ENCODE results near the gene CRB1.
"Not testable (repeated sequence)": the region's sequence is repeated elsewhere in the genome, so short reads cannot be mapped to it uniquely, and the experiment has no call there.

CRB1 gene

DNA sequence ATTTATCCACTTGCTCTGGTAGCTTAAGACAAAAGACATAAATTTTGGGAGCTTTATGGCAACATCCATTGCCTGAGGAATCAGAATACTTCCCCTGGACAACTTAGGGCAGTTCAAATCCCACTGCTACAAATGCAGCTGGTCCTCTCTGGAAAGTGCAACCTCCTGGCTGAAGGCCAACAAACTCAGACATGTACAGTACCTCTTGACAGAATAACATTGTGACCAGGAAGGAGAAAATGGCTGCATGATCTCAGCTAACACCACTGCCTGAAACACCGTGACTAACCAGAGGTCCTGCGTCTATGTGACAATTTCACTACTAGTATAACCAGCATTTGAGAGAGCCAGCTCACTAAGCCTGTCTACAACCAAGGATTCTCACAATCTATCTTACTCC, 218.9 kb downstream of the CRB1 start:
- Histone ChIP-seq H3K9me3 (ENCODE audit: control insufficient read depth, low read length) (no peaks in the 10 kb centered on the region), H3K4me1 (ENCODE audit: control insufficient read depth, insufficient read depth, low read length) (no peaks in the 10 kb centered on the region), H3K4me3 (ENCODE audit: insufficient read depth, low read depth, low read length) (no peak overlapping the region), H3K27me3 (ENCODE audit: control insufficient read depth, insufficient read depth, low read length, poor library complexity, severe bottlenecking) (no peaks in the 10 kb centered on the region), H3K27ac (ENCODE audit: insufficient read depth, low read depth, low read length, poor library complexity, severe bottlenecking) (no peak overlapping the region), H3K36me3 (ENCODE audit: control insufficient read depth, insufficient read depth, low read length) (no peaks in the 10 kb centered on the region)
- WGBS, 2 experiments, result 94 to 100% methylated on average over 2 of the region's 2 CpGs

DNA sequence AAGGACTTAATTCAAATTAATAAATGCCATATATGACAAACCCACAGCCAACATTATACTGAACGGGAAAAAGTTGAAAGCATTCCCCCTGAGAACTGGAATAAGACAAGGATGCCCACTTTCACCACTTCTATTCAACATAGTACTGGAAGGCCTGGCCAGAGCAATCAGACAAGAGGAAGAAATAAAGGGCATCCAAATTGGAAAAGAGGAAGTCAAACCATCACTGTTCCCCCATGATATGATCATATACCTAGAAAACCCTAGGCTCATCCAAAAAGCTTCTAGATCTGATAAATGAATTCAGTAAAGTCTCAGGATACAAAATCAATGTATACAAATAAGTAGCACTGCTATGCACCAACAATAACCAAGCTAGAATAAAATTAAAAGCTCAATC, 223.5 kb downstream of the CRB1 start:
- H3K36me3 ChIP-seq (ENCODE audit: control insufficient read depth, insufficient read depth, low read length); H3K4me1 ChIP-seq (ENCODE audit: control insufficient read depth, insufficient read depth, low read length); H3K27ac ChIP-seq (ENCODE audit: insufficient read depth, low read depth, low read length, poor library complexity, severe bottlenecking); H3K9me3 ChIP-seq (ENCODE audit: control insufficient read depth, low read length); H3K4me3 ChIP-seq (ENCODE audit: insufficient read depth, low read depth, low read length); H3K27me3 ChIP-seq (ENCODE audit: control insufficient read depth, insufficient read depth, low read length, poor library complexity, severe bottlenecking): not testable (repeated sequence)
- 88 to 100% methylated on average over 1 of the region's 1 CpG for WGBS, 2 experiments

DNA sequence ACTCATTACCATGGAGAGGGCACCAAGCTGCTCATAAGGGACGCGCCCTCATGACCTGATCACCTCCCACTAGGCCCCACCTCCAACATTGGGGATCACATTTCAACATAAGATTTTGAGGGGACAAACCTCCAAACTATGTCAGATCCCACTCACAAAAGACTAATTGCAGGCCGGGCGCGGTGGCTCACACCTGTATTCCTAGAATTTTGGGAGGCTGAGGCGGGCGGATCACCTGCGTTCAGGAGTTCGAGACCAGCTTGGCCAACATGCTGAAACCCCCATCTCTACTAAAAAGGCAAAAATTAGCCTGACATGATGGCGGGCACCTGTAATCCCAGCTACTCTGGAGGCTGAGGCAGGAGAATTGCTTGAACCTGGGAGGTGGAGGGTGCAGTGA, 228.7 kb downstream of the CRB1 start:
- H3K27me3 ChIP-seq (ENCODE audit: control insufficient read depth, insufficient read depth, low read length, poor library complexity, severe bottlenecking), result no peaks in the 10 kb centered on the region
- no peak overlapping the region for H3K4me3 ChIP-seq (ENCODE audit: insufficient read depth, low read depth, low read length)
- no peaks in the 10 kb centered on the region for H3K36me3 ChIP-seq (ENCODE audit: control insufficient read depth, insufficient read depth, low read length)
- H3K9me3 ChIP-seq (ENCODE audit: control insufficient read depth, low read length), result no peaks in the 10 kb centered on the region
- 85 to 86% methylated on average over 10 of the region's 10 CpGs for WGBS, 2 experiments
- no peaks in the 10 kb centered on the region for H3K4me1 ChIP-seq (ENCODE audit: control insufficient read depth, insufficient read depth, low read length)
- no peak overlapping the region for H3K27ac ChIP-seq (ENCODE audit: insufficient read depth, low read depth, low read length, poor library complexity, severe bottlenecking)

DNA sequence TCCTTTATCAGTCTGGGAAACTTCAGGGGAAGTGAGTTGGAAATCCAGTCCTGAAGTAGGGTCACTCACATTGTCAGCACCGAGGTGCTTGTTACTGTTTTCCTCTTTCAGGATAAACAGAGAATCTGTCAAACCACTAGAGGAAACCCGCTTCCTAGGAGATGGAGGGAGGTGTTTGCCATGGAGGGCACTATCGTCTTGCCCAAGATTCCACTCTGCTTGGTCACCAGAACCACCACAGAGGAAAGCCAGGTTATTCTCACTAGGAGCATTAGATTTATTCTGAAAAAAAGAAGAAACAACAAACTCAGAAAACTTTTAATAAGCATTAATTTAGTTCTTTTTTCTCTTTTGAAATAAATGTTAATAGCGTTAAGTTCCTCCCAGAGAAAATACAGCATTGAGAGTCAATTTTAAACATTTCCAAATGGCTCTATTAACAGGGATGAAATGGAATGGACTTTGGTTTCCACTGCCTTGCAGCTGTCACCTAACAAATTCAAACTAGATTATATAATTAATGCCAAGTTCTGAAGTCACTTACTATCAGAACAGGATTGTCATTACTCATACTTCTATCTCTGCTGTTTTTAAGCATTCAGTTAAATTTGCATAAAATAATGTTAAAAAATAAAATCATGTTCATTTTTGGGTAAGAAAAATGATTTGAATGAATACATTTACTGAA, 242.8 kb downstream of the CRB1 start:
- no peaks in the 10 kb centered on the region for H3K4me1 ChIP-seq (ENCODE audit: control insufficient read depth, insufficient read depth, low read length)
- H3K27me3 ChIP-seq (ENCODE audit: control insufficient read depth, insufficient read depth, low read length, poor library complexity, severe bottlenecking), result no peaks in the 10 kb centered on the region
- H3K9me3 ChIP-seq (ENCODE audit: control insufficient read depth, low read length), result no peaks in the 10 kb centered on the region
- H3K36me3 ChIP-seq (ENCODE audit: control insufficient read depth, insufficient read depth, low read length), result no peaks in the 10 kb centered on the region
- H3K27ac ChIP-seq (ENCODE audit: insufficient read depth, low read depth, low read length, poor library complexity, severe bottlenecking), result no peak overlapping the region
- WGBS, 2 experiments, result 90 to 93% methylated on average over 3 to 4 of the region's 4 CpGs
- no peak overlapping the region for H3K4me3 ChIP-seq (ENCODE audit: insufficient read depth, low read depth, low read length)

DNA sequence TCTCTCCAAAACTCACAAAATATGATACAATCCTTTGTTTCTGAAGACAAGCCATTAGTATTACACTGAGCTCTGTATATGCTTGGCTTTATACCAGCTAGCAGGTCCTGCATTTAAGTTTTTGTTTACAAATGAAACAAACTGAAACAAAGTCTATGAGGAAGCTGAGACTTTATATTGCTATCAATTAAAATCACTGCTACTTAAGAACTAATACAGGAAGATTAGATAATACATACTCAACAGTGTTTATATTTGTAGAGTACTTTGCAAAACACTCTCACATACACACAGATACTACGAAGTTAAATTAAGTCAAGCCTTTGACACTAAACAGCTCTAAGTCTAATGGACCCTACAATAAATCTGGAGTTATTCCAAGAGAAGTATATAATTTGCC, 247.4 kb downstream of the CRB1 start:
- Histone ChIP-seq H3K4me1 (ENCODE audit: control insufficient read depth, insufficient read depth, low read length) (no peaks in the 10 kb centered on the region), H3K9me3 (ENCODE audit: control insufficient read depth, low read length) (no peaks in the 10 kb centered on the region), H3K36me3 (ENCODE audit: control insufficient read depth, insufficient read depth, low read length) (no peaks in the 10 kb centered on the region), H3K27ac (ENCODE audit: insufficient read depth, low read depth, low read length, poor library complexity, severe bottlenecking) (no peak overlapping the region), H3K27me3 (ENCODE audit: control insufficient read depth, insufficient read depth, low read length, poor library complexity, severe bottlenecking) (no peaks in the 10 kb centered on the region), H3K4me3 (ENCODE audit: insufficient read depth, low read depth, low read length) (no peak overlapping the region)
- WGBS, 2 experiments, result 92% methylated on average over 1 of the region's 1 CpG

DNA sequence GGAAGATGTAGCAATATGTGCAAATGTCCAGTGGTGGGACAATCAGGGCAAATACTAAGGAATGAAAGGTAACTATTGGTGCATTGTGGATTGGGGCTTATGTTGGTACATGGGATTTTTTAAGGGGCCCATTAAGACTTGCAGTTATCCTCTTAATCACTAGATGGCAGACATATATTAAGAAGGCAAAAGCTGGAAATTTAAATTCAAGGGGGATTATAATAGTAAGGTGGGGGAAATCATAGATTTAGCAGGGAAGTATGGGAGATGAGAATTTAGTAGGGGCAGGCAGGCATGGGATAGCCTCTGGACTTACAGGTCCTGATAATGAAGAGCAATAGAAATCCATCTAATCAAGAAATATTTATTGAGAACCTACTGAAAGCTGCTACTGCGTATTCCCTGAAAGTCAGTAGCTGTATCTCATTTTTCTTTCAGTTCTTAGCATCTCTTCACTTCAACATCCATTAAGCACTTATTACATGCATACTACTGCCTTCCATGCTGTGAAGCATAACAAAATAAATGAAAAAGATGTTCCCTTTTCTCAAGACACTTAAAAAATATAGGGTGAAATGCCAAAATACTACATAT, 251.8 kb downstream of the CRB1 start:
- H3K36me3 ChIP-seq (ENCODE audit: control insufficient read depth, insufficient read depth, low read length), result no peaks in the 10 kb centered on the region
- WGBS, 2 experiments, result 93% methylated on average over 1 of the region's 1 CpG
- H3K4me3 ChIP-seq (ENCODE audit: insufficient read depth, low read depth, low read length), result no peak overlapping the region
- H3K27me3 ChIP-seq (ENCODE audit: control insufficient read depth, insufficient read depth, low read length, poor library complexity, severe bottlenecking), result no peaks in the 10 kb centered on the region
- no peaks in the 10 kb centered on the region for H3K9me3 ChIP-seq (ENCODE audit: control insufficient read depth, low read length)
- no peaks in the 10 kb centered on the region for H3K4me1 ChIP-seq (ENCODE audit: control insufficient read depth, insufficient read depth, low read length)
- no peak overlapping the region for H3K27ac ChIP-seq (ENCODE audit: insufficient read depth, low read depth, low read length, poor library complexity, severe bottlenecking)

DNA sequence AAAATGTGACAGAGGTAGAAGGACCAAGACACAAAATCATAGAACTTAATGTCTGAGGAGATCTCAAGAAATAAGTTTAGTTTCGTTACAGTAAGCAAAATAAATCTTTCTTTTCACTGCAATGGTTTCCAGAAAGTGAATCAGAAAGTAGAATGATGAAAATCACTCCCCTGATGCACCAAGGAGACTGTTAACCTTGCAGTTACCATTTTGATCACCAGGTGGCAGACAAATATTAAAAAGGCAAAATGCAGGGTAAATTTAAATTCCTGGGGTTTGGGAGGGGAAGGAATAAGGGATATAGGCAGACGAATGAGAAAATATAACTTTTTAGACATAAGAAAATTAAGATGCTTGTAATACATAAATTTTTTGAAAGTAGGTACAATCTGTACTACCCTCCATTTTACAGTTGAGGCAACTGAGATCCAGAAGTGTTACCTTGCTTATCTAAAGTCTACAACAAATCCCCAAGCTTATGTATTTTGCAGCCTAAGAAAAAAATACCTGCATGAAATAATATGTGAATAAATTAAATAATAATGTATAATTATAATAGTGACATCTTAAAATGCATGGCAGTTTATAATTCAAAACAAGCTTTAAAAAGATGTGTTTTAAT, 253.2 kb downstream of the CRB1 start:
- H3K4me3 ChIP-seq (ENCODE audit: insufficient read depth, low read depth, low read length), result no peak overlapping the region
- no peaks in the 10 kb centered on the region for H3K36me3 ChIP-seq (ENCODE audit: control insufficient read depth, insufficient read depth, low read length)
- H3K27me3 ChIP-seq (ENCODE audit: control insufficient read depth, insufficient read depth, low read length, poor library complexity, severe bottlenecking), result no peaks in the 10 kb centered on the region
- no peaks in the 10 kb centered on the region for H3K9me3 ChIP-seq (ENCODE audit: control insufficient read depth, low read length)
- 28 to 29% methylated on average over 1 to 2 of the region's 2 CpGs for WGBS, 2 experiments
- H3K27ac ChIP-seq (ENCODE audit: insufficient read depth, low read depth, low read length, poor library complexity, severe bottlenecking), result no peak overlapping the region
- H3K4me1 ChIP-seq (ENCODE audit: control insufficient read depth, insufficient read depth, low read length), result no peaks in the 10 kb centered on the region

DNA sequence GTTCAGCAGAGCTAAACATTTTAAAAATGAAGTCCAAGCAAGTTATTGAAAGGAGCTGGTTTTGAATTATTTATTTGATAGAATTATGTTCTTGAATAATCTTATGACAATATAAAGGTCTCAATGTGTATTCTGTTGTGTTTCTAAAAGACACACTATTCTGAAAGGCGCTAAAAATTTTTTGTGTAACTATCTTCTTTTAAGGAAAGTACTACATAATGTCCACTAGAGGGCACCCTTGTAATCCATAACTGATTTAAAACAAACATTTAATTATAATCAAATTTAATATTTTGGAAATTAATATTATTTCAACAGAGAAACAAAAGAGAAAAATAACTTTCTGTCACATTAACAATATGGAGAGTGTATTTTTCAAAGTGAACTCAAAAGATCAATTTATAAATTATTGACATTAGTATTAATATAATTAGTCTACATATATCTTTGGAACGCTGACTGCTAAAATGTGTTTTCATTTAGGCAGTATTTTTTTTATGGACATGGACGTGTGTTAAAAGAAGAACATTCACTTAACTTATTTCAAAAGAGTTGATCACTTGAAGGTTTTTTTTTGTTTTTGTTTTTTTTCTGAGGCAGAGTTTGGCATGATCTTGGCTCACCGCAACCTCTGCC, 258.8 kb downstream of the CRB1 start:
- H3K4me1 ChIP-seq (ENCODE audit: control insufficient read depth, insufficient read depth, low read length), result no peaks in the 10 kb centered on the region
- H3K27me3 ChIP-seq (ENCODE audit: control insufficient read depth, insufficient read depth, low read length, poor library complexity, severe bottlenecking), result no peaks in the 10 kb centered on the region
- H3K36me3 ChIP-seq (ENCODE audit: control insufficient read depth, insufficient read depth, low read length), result no peaks in the 10 kb centered on the region
- H3K4me3 ChIP-seq (ENCODE audit: insufficient read depth, low read depth, low read length), result no peak overlapping the region
- H3K9me3 ChIP-seq (ENCODE audit: control insufficient read depth, low read length), result no peaks in the 10 kb centered on the region
- WGBS, 2 experiments, result 67 to 88% methylated on average over 1 to 3 of the region's 4 CpGs
- no peak overlapping the region for H3K27ac ChIP-seq (ENCODE audit: insufficient read depth, low read depth, low read length, poor library complexity, severe bottlenecking)
